ENCODE data around the gene H2AZ2. TPM values are rescaled to one million over a fixed set of nuclear protein-coding genes. Genes with fewer than 3 reads are reported as not detected.
A peak's percentile ranks its signal among the peaks of the same experiment; 100 is the strongest.

The H2AZ2 gene
- total and polyA plus RNA-seq, 2 donors (not counting 1 experiment from before 2014, with no cell fraction given), result 55.3 to 129 TPM

DNA sequence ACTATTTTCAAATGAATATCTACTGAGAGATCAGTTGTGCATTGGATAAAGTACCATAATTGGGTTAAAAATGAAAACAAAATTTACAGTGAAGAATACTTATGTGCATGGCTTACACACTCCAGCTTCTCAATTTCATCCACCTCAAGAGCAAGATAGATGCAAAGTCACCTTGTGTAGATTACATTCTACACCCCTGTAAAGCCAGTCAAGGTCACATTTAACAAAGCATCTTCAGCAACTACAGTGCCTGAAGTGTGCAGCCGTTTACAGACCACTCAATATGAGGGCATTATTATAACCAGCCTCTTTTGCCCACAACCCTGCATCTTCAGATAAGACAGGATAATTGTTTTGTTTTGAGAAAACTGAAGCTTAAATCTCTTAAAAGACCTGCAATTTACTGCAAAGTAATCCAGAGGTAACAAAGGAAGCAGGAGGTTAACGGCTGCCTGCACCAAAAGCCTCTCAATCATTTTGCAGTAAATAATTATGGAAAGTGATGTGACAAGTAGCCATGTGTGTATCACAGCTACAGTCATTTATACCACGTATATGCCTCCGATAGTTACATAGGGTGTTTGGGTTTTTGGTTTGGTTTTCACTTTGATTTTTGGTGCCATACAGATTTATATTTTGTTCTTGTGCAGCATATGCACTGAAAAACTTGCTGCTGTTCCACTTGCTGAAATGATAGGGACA, 32.6 kb upstream of the H2AZ2 start:
- no CpG with 5 or more reads among the region's 4 CpGs for WGBS (ENCODE audit: insufficient coverage)

GRCh38 chr7:44876393-44876792, 28.5 kb upstream of the H2AZ2 start:
- peaks cover 0 to under 1% (median 0%) of the 10 kb centered on the region in 3 donors for H3K9me3 ChIP-seq (ENCODE audit: control extremely low read depth in 1 of 3, control insufficient read depth in 2 of 3, insufficient read depth in 1 of 3, low read length in 2 of 3)
- no peaks in the 10 kb centered on the region for H3K36me3 ChIP-seq (replicated peaks in 1 of 2; ENCODE audit: control extremely low read depth in 1 of 2, control insufficient read depth in 1 of 2, extremely low read depth in 1 of 2, insufficient read depth in 2 of 2, low read length in 1 of 2)
- no peak for TF ChIP-seq EZH2 (IDR thresholded peaks at IDR 0.05; ENCODE audit: borderline replicate concordance, insufficient read depth, low read depth, low read length, poor library complexity, severe bottlenecking)
- TF ChIP-seq, protein P1, sequence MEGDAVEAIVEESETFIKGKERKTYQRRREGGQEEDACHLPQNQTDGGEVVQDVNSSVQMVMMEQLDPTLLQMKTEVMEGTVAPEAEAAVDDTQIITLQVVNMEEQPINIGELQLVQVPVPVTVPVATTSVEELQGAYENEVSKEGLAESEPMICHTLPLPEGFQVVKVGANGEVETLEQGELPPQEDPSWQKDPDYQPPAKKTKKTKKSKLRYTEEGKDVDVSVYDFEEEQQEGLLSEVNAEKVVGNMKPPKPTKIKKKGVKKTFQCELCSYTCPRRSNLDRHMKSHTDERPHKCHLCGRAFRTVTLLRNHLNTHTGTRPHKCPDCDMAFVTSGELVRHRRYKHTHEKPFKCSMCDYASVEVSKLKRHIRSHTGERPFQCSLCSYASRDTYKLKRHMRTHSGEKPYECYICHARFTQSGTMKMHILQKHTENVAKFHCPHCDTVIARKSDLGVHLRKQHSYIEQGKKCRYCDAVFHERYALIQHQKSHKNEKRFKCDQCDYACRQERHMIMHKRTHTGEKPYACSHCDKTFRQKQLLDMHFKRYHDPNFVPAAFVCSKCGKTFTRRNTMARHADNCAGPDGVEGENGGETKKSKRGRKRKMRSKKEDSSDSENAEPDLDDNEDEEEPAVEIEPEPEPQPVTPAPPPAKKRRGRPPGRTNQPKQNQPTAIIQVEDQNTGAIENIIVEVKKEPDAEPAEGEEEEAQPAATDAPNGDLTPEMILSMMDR (IDR thresholded peaks at IDR 0.05), result no peak
- Mint-ChIP-seq H3K4me3 (no peak overlapping the region), H3K27me3 (no peaks in the 10 kb centered on the region), H3K9me3 (ENCODE audit: insufficient read depth) (no peaks in the 10 kb centered on the region), H3K27ac (no peak overlapping the region), H3K4me1 (peaks cover 33% of the 10 kb centered on the region)
- DNase-seq (no peak), ATAC-seq (ENCODE audit: low read depth) (no peak)
- WGBS (ENCODE audit: insufficient coverage), result no CpG with 5 or more reads among the region's 4 CpGs
- no peak overlapping the region for H2AFZ ChIP-seq (ENCODE audit: insufficient read depth, low read depth, low read length, poor library complexity, severe bottlenecking)
- no peak overlapping the region for H3K4me3 ChIP-seq (ENCODE audit: control extremely low read depth in 1 of 5, extremely low read depth in 1 of 5, insufficient read depth in 1 of 5, low read depth in 2 of 5, low read length in 4 of 5)
- no peak overlapping the region for H3K4me2 ChIP-seq (replicated peaks; ENCODE audit: low read depth, low read length, poor library complexity, severe bottlenecking)
- CTCF ChIA-PET, result interaction anchor here (2.3 kb wide), 1 partner anchor 19 kb away, joined by 9 read pairs; no protein-coding TSS in a partner anchor
- no peak overlapping the region for H3K9ac ChIP-seq (ENCODE audit: low read length)
- no peak overlapping the region for H3K27ac ChIP-seq (ENCODE audit: low read length in 2 of 2)
- peaks cover 12 to 15% of the 10 kb centered on the region in 2 donors for H3K4me1 ChIP-seq (ENCODE audit: control insufficient read depth in 2 of 2, insufficient read depth in 2 of 2, low read length in 2 of 2)
- no peaks in the 10 kb centered on the region for H3K27me3 ChIP-seq (replicated peaks in 1 of 4; ENCODE audit: control extremely low read depth in 1 of 4, control insufficient read depth in 3 of 4, insufficient read depth in 4 of 4, low read length in 3 of 4)
- intact Hi-C loops (cut with micrococcal nuclease), result no loop called here
- H4K20me1 ChIP-seq (ENCODE audit: control insufficient read depth, insufficient read depth, low read length, poor library complexity, severe bottlenecking), result peaks cover 2% of the 10 kb centered on the region
- POLR2A ChIA-PET, result no interaction called here
- peaks cover 5% of the 10 kb centered on the region for H3K79me2 ChIP-seq (ENCODE audit: control insufficient read depth, insufficient read depth, low read length)

More for the DNA sequence above, 32.6 kb upstream of the H2AZ2 start:
- ATAC-seq (ENCODE audit: low read depth) (no peak), DNase-seq (no peak)
- peak overlapping the region; percentile 42 for H3K4me2 ChIP-seq (replicated peaks; ENCODE audit: low read depth, low read length, poor library complexity, severe bottlenecking)
- Mint-ChIP-seq H3K4me3 (peak overlapping the region; percentile 78), H3K9me3 (ENCODE audit: insufficient read depth) (no peaks in the 10 kb centered on the region), H3K27me3 (no peaks in the 10 kb centered on the region), H3K27ac (no peak overlapping the region), H3K4me1 (peaks cover 59% of the 10 kb centered on the region)
- H2AFZ ChIP-seq (ENCODE audit: insufficient read depth, low read depth, low read length, poor library complexity, severe bottlenecking), result no peak overlapping the region
- H3K9me3 ChIP-seq (ENCODE audit: control extremely low read depth in 1 of 3, control insufficient read depth in 2 of 3, insufficient read depth in 1 of 3, low read length in 2 of 3), result peaks cover 0 to 9% (median 8%) of the 10 kb centered on the region in 3 donors
- intact Hi-C loops (cut with micrococcal nuclease), result no loop called here
- ChIA-PET POLR2A (no interaction called here), CTCF (interaction anchor here (1.2 to 3.6 kb wide), 2 partner anchors 22 to 40 kb away, joined by 6 to 20 read pairs; no protein-coding TSS in a partner anchor)
- H3K79me2 ChIP-seq (ENCODE audit: control insufficient read depth, insufficient read depth, low read length), result peaks cover 41% of the 10 kb centered on the region
- peaks cover 0 to 3% of the 10 kb centered on the region in 2 experiments for H3K36me3 ChIP-seq (replicated peaks in 1 of 2; ENCODE audit: control extremely low read depth in 1 of 2, control insufficient read depth in 1 of 2, extremely low read depth in 1 of 2, insufficient read depth in 2 of 2, low read length in 1 of 2)
- H4K20me1 ChIP-seq (ENCODE audit: control insufficient read depth, insufficient read depth, low read length, poor library complexity, severe bottlenecking), result peaks cover 4% of the 10 kb centered on the region
- H3K9ac ChIP-seq (ENCODE audit: low read length), result no peak overlapping the region
- H3K27ac ChIP-seq (ENCODE audit: low read length in 2 of 2), result peak overlapping the region in 1 of 2 donors; percentile 4
- peak overlapping the region in 1 of 5 experiments; percentile 17 for H3K4me3 ChIP-seq (ENCODE audit: control extremely low read depth in 1 of 5, extremely low read depth in 1 of 5, insufficient read depth in 1 of 5, low read depth in 2 of 5, low read length in 4 of 5)
- TF ChIP-seq, protein P1 (IDR thresholded peaks at IDR 0.05), result no peak
- no peak for TF ChIP-seq EZH2 (IDR thresholded peaks at IDR 0.05; ENCODE audit: borderline replicate concordance, insufficient read depth, low read depth, low read length, poor library complexity, severe bottlenecking)
- no peaks in the 10 kb centered on the region for H3K27me3 ChIP-seq (replicated peaks in 1 of 4; ENCODE audit: control extremely low read depth in 1 of 4, control insufficient read depth in 3 of 4, insufficient read depth in 4 of 4, low read length in 3 of 4)
- H3K4me1 ChIP-seq (ENCODE audit: control insufficient read depth in 2 of 2, insufficient read depth in 2 of 2, low read length in 2 of 2), result peaks cover 40 to 44% of the 10 kb centered on the region in 2 donors

Measured in B cell (primary cell).